ENCODE results near the gene LMNTD1.

The LMNTD1 gene

GRCh38 chr12:25488956-25489870 lies 63.9 kb downstream of the LMNTD1 start:
- peak; percentile 96 for DNase-seq

- no peak for DNase-seq
Observed at GRCh38 chr12:25482625-25483024, 70.5 kb downstream of the LMNTD1 start.

- DNase-seq, result no peak
Observed at GRCh38 chr12:25480145-25480544, 72.9 kb downstream of the LMNTD1 start.

GRCh38 chr12:25477217-25477616 lies 75.9 kb downstream of the LMNTD1 start:
- no peak for DNase-seq

GRCh38 chr12:25472453-25472852 lies 80.6 kb downstream of the LMNTD1 start:
- DNase-seq, result no peak

GRCh38 chr12:25469861-25470260 lies 83.2 kb downstream of the LMNTD1 start:
- DNase-seq, result peak; percentile 69

- no peak for DNase-seq
Observed at GRCh38 chr12:25469368-25469767, 83.7 kb downstream of the LMNTD1 start.

GRCh38 chr12:25463521-25463920 lies 89.6 kb downstream of the LMNTD1 start:
- no peak for DNase-seq

- no peak for DNase-seq
Observed at GRCh38 chr12:25463005-25463404, 90.1 kb downstream of the LMNTD1 start.

- no peak for DNase-seq
Observed at GRCh38 chr12:25459541-25459951, 93.5 kb downstream of the LMNTD1 start.

- DNase-seq, result peak; percentile 100
Observed at GRCh38 chr12:25458047-25458552, 95.0 kb downstream of the LMNTD1 start.

- no peak for DNase-seq
Observed at GRCh38 chr12:25456474-25456873, 96.6 kb downstream of the LMNTD1 start.

- no peak for DNase-seq
Observed at GRCh38 chr12:25455696-25456095, 97.4 kb downstream of the LMNTD1 start.

- DNase-seq, result no peak
Observed at GRCh38 chr12:25449007-25449406, 104.1 kb downstream of the LMNTD1 start.

- no peak for DNase-seq
Observed at GRCh38 chr12:25447046-25447445, 106.0 kb downstream of the LMNTD1 start.

- DNase-seq, result no peak
Observed at GRCh38 chr12:25438638-25439037, 114.4 kb downstream of the LMNTD1 start.

GRCh38 chr12:25436206-25437030 lies 116.7 kb downstream of the LMNTD1 start:
- DNase-seq, result peak; percentile 100

GRCh38 chr12:25435431-25435830 lies 117.7 kb downstream of the LMNTD1 start:
- no peak for DNase-seq

- DNase-seq, result peak; percentile 82
Observed at GRCh38 chr12:25434515-25434914, 118.6 kb downstream of the LMNTD1 start.

- DNase-seq, result peak; percentile 80
Observed at GRCh38 chr12:25433581-25434325, 119.3 kb downstream of the LMNTD1 start.

GRCh38 chr12:25433024-25433423 lies 120.1 kb downstream of the LMNTD1 start:
- peak; percentile 89 for DNase-seq

- peak; percentile 75 for DNase-seq
Observed at GRCh38 chr12:25427337-25428249, 125.5 kb downstream of the LMNTD1 start.

All from DMS53 (cell line).